GM19238 (cell line): ENCODE data around the gene TOLLIP.
"Not testable (repeated sequence)": the region's sequence is repeated elsewhere in the genome, so short reads cannot be mapped to it uniquely, and the experiment has no call there.

Experiments used
- DNase-seq: peaks from one replicate; pipeline ENCODE4 v3.0.0; 2011; ENCODE audit warnings: low spot score; ENCODE audit not compliant: insufficient read length

The TOLLIP gene

DNA sequence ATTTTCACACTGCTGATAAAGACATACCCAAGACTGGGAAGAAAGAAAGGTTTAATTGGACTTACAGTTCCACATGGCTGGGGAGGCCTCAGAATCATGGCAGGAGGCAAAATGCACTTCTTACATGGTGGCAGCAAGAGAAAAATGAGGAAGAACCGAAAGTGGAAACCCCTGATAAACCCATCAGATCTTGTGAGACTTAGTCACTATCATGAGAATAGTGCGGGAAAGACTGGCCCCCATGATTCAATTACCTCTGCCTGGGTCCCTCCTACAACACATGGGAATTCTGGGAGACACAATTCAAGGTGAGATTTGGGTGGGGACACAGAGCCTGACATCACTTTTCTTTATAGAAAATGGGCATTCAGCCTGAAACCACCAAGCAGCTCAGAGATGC is 42.5 kb downstream of the TOLLIP start:
- not testable (repeated sequence) for DNase-seq

DNA sequence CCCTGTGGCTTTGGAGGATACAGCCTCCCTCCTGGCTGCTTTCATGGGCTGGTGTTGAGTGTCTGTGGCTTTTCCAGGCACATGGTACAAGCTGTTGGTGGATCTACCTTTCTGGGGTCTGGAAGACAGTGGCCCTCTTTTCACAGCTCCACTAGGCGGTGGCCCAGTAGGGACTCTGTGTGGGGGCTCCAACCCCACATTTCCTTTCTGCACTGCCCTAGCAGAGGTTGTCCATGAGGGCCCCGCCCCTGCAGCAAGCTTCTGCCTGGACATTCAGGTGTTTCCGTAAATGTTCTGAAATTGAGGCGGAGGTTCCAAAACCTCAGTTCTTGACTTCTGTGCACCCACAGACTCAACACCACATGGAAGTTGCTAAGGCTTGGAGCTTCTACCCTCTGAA is 44.0 kb downstream of the TOLLIP start:
- DNase-seq, result not testable (repeated sequence)

DNA sequence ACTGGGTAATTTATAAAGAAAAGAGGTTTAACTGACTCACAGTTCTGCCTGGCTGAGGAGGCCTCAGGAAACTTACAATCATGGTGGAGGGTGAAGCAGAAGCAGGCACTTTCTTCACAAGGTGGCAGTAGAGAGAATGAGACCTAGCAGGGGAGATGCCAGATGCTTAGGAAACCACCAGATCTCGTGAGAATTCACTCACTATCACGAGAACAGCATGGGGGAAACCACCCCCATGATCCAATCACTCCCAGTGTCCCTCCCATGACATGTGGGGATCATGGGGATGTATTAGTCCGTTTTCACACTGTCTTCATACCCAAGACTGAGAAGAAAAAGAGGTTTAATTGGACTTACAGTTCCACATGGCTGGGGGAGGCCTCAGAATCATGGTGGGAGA is 45.0 kb downstream of the TOLLIP start:
- not testable (repeated sequence) for DNase-seq

DNA sequence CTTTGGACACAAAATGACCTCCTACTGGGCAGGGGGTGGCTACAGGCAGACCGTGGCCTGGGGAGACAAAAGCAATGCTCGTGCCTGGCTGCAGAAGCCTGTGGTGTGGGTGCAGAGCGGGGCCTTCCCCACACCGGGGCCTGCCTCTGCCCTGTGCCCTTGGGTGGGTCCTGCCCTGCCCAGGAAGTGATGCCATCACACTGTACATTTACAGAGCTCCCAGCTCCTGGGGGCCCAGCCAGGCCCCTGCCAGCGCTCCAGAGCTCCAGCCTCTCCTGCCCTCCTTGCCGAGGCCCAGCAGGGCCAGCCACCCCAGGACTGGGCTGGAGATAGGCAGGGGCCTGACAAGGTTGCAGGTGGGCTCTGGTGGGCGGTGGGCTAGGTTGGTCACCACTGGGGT is 46.4 kb downstream of the TOLLIP start:
- no peak for DNase-seq

DNA sequence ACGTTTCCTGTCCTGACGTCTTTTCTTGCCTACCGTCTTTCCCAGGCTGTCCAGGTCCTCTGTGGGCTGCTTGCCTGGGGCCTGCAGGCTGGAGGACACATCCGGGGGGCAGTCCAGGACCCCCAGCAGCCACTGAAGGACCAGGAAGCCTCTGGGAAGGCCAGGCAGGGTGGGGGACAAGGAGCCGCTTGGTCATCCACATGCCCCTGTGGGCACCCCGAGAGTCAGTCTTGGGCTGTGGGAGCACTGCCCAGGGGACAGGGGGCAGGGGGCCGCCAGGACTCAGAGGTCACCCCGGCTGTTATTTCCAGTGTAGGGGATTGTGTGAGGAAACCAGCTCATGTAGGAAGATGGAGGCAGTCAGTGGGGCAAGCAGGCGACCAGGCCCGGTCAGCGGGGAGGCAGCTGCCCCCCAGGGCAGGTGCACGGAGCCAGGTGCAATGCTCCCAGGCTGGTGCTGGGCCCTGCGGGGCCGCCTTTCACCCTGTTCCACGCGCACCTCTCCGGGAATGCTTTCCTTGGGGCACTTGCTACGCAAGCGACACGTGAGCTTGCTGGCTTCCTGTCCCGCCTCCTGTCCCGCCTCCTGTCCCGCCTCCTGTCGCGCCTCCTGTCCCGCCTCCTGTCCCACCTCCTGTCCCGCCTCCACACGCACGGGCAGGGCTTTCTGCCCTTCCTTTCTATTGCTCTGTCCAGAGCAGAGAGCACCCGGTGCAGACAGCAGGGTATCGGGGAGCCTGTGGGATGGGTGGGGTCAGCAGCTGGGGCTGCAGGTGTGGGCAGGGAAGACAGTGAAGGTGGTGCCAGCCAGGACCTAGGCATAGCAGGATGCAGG is 47.0 kb downstream of the TOLLIP start:
- DNase-seq, result peak; percentile 75

DNA sequence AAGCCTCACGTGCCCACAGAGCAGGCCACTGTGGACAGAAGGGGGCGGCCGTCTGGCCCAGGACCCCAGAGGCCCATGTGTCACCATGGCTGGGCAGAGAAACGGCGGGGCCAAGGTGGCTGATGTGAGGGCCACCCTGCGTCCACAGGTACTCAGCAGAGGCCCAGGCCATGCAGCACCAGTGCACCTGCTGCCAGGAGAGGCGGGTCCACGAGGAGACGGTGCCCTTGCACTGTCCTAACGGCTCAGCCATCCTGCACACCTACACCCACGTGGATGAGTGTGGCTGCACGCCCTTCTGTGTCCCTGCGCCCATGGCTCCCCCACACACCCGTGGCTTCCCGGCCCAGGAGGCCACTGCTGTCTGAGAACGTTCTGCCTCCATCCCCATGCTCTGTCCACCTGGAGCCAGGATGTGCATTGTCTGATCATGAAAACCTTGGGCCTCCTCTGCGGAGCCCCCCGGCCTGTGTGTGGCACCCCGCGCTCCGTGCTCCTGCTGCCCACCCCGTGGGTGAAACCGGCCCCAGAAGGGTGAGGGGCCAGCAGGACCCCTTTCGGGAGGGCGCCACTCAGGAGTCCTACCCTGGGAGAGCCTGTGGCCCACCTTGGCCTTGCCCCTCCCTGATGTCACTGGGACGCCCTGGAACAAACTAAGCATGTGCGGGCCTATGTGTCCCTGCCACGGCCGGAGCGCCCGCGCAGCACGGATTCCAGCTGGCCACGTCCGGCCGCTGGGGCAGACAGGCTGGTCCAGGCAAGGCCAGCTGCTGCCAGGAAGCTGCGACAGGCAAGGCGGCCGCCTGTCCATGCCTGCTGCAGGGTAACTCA is 48.0 kb downstream of the TOLLIP start:
- DNase-seq, result no peak

DNA sequence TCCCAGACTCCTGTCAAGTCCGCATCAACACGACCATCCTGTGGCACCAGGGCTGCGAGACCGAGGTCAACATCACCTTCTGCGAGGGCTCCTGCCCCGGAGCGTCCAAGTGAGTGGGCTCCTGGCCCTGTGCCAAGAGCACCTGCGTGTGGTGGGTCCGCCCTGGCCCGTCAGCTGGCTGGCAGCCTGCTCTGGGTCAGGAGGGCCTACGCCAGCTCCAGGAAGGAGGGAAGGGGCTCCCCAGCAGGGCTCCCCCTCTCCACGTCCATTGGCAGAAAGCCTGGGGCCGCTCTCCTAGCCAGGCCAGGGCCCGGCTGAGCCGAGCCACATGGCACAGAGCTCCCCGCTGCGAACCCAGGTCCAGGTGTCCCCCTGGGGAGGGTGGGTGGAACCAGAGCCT is 48.8 kb downstream of the TOLLIP start:
- DNase-seq, result no peak

DNA sequence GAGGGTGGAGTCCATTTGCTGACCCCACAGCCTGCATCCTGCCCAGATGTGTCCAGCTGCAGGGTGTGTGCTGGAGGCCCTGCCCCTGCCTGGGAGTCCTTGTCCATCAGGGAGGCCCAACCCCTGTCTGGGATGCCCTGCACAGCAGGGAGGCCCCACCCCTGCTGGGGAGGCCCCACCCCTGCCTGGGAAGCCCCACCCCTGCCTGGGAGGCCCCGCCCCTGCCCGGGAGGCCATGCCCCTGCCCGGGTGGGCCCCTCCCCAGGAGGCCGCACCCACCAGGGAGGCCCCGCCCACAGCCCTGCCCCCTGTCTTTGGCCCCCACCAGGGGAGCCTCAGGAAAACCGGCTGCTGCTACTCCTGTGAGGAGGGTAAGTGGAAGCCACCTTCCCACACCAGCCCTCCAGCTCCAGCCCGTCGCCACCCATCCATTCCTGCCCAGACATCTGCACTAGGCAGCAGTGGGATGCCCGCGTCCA is 49.4 kb downstream of the TOLLIP start:
- no peak for DNase-seq

DNA sequence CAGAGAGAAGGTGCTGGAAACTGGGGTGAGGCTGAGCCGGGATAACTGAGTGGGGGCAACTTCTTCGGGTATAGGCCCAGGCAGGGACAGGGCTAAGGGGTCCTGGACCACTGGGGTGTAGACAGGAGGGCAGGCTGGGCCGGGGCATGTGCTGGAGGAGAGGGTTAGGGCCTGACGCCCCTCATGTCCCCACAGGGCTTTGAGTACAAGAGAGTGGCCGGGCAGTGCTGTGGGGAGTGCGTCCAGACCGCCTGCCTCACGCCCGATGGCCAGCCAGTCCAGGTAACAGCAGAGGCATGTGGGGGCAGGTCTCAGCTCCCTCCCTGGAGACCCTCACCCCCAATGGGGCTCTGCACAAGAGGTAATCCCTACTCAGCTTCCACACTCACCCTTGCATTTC is 49.9 kb downstream of the TOLLIP start:
- DNase-seq, result no peak

DNA sequence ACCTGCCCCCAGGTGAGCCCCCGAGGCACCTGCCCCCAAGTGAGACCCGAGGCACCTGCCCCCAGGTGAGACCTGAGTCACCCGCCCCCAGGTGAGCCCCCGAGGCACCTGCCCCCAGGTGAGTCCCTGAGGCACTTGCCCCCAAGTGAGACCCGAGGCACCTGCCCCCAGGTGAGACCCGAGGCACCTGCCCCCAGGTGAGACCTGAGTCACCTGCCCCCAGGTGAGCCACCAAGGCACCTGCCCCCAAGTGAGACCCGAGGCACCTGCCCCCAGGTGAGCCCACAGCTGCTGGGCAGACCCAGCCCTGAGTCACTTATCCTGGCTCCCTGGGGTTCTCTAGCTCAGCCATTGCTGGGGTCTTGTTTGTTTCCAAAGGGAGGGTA is 50.4 kb downstream of the TOLLIP start:
- DNase-seq, result no peak

DNA sequence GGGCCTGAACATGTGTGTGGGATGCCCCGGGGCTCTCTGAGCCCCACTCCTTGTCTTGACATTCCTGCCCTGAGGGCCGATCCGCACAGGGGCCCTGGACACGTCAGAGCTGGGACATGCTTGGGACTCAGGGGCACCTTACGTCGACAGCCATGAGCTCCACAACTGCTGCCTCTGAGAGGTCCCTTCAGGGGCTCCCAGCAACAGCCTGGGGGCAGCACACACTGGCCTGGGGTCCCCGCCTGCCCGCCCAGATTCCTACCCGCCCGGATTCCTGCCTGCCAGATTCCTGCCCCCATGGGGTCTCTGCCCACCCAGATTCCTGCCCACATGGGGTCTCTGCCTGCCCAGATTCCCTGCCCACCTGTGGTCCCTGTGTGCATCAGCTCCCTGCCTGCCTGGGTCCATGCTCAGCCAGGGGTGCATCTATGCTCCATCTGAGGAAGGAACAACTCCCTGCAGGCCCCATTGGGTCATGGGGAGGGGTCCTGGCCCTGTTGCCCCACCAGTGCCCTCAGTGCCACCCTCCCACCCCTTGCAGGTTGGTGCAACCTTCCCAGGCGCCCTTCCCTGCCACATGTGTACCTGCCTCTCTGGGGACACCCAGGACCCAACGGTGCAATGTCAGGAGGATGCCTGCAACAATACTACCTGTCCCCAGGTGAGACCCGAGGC is 50.9 kb downstream of the TOLLIP start:
- no peak for DNase-seq

DNA sequence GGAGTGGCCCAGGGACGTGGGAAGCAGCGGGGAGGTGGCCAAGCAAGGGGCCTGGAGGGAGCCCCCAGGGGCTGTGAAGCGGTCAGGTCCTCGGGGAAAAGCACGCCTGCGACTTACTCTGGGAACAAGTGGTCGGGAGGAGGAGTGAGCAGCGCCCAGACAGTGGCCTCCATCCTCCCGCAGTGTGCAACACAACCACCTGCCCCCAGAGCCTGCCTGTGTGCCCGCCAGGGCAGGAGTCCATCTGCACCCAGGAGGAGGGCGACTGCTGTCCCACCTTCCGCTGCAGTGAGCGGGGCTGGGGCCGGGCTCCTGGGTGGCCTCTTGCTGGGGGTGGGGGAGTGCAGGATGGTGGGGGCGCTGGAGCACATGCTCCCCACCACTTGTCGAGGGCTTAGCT is 51.5 kb downstream of the TOLLIP start:
- no peak for DNase-seq

DNA sequence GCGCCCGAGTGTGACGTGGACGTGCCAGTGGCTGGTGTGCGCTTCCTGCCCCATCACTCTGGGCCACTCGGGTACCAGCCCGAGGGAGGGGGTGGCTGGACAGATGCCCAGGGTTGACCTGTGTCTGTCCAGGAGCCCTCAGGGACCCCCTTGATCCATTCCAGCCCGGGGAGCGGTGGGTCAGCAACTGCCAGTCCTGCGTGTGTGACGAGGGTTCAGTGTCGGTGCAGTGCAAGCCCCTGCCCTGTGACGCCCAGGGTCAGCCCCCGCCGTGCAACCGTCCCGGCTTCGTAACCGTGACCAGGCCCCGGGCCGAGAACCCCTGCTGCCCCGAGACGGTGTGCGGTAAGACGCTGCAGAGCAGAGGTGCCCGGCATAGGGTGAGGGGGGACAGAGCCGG is 52.1 kb downstream of the TOLLIP start:
- DNase-seq, result no peak

DNA sequence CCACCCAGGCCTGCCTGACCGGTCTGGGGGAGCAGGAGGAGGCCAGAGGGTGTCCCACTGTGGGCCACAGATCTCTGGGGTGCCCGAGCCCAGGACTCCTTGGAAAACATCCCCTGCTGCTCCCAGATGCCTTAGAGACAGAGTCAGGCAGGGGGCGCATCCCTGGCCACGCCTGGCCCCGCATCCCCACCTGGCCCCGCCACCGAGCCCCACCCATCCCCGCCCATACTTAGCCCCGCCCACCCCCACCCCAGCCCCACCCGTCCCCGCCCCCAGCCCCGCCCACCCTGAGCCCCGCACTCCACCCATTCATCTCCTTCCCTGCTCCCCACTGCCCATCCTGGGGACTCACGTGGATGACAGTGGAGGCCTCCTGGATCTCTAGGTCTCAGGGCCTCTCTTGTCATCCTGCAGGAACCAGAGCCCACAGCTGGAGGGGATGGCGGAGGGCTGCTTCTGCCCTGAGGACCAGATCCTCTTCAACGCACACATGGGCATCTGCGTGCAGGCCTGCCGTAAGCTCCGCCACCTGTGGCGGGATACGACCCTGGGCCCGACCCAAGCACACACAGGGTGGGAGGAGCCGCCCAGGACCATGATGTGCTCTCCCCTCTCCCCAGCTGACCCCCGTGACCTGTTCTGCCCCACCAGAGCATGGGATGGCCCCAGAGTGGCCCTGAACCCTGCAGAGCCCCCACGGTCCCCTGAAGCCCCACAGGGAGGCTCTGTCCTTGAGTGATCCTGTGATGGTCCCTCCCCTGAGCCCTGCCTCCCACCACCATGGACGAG is 53.0 kb downstream of the TOLLIP start:
- DNase-seq, result no peak

DNA sequence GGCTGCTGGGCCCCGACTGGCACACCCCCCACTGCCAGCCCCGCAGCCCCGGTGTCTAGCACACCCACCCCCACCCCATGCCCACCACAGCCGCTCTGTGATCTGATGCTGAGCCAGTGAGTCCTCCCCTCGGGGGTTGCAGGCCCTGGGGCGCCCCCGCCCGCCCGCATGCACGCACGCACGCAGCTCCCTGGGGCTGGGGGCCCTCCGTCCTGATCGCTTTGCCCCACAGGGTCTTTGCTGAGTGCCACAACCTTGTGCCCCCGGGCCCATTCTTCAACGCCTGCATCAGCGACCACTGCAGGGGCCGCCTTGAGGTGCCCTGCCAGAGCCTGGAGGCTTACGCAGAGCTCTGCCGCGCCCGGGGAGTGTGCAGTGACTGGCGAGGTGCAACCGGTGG is 54.3 kb downstream of the TOLLIP start:
- DNase-seq, result no peak

DNA sequence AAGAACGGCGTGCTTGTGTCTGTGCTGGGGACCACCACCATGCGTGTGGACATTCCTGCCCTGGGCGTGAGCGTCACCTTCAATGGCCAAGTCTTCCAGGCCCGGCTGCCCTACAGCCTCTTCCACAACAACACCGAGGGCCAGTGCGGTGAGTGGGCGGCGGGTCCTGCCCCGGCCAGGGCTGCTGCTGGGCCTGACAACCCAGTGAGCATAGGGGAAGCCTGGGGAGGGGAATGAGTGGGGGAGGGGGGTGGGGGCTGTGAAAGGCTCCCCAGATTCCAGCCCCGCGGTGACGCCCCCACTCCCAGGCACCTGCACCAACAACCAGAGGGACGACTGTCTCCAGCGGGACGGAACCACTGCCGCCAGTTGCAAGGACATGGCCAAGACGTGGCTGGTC is 54.7 kb downstream of the TOLLIP start:
- no peak for DNase-seq

DNA sequence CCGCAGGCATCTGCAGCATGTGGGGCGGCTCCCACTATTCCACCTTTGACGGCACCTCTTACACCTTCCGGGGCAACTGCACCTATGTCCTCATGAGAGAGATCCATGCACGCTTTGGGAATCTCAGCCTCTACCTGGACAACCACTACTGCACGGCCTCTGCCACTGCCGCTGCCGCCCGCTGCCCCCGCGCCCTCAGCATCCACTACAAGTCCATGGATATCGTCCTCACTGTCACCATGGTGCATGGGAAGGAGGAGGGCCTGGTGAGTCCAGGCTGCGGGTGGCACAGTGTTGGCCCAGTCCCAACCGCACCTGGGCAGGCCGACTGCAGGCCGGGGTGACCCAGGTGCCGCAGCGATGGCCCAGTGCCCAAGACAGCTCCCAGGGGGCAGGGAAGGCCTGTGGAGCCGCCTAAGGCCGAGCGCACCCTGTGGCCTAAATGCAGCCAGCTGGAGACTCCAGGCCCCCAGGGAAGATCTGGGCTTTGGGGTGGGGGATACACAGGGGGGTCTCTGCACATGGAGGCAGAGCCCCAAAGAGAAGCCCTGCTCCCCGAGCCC is 55.3 kb downstream of the TOLLIP start:
- DNase-seq, result no peak

DNA sequence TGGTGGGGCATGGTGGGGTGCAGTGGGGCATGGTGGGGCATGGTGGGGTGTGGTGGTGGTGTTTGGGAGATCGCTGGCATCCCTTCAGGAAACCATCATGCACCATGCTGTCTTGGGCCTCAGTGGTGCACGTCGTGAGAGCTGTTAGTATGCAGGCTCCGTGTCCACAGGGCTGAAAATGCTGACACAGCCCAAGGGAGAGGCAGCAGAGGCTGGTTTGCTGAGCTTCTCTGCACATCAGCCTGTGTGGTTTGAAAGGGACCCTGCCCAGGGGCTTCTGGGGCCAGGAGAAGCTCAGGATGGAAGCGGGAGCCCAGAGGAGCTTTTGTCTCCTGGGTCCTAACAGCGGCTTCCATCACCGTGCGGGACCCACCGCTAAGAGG is 56.3 kb downstream of the TOLLIP start:
- no peak for DNase-seq

DNA sequence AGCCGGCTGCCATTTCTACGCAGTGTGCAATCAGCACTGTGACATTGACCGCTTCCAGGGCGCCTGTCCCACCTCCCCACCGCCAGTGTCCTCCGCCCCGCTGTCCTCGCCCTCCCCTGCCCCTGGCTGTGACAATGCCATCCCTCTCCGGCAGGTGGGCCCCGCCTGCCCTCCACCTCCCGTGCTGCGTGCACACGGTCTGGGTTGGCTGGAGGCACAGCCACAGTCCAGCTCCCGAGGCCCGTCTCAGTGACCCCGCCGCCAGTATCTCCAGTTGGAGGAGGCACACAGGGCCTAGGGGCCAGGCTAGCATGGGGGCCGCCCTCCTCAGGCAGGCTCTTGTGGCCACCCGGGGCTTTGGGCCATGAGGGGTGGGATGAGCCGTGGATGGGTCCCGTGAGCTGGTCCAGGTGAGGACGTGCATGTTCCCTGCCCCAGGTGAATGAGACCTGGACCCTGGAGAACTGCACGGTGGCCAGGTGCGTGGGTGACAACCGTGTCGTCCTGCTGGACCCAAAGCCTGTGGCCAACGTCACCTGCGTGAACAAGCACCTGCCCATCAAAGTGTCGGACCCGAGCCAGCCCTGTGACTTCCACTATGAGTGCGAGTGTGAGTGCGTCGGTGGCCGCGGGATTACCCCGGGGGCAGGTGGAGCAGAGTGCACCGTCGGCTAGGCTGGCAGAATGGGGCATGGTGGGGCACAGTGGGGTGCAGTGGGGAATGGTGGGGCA is 56.9 kb downstream of the TOLLIP start:
- DNase-seq, result no peak

DNA sequence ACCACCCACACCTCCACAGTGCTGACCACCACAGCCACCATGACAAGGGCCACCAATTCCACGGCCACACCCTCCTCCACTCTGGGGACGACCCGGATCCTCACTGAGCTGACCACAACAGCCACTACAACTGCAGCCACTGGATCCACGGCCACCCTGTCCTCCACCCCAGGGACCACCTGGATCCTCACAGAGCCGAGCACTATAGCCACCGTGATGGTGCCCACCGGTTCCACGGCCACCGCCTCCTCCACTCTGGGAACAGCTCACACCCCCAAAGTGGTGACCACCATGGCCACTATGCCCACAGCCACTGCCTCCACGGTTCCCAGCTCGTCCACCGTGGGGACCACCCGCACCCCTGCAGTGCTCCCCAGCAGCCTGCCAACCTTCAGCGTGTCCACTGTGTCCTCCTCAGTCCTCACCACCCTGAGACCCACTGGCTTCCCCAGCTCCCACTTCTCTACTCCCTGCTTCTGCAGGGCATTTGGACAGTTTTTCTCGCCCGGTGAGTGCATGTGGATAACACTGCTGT is 58.1 kb downstream of the TOLLIP start:
- no peak for DNase-seq
